OCI-M1 (cell line): ENCODE measurements around the gene BRSK1.

Source experiments
- DNase-seq: peaks from one replicate; lab custom pipeline; 2025; lab: John Stamatoyannopoulos, UW

The BRSK1 gene

GRCh38 chr19:55253842-55254624 lies 29.8 kb upstream of the BRSK1 start:
- no peak for DNase-seq

DNA sequence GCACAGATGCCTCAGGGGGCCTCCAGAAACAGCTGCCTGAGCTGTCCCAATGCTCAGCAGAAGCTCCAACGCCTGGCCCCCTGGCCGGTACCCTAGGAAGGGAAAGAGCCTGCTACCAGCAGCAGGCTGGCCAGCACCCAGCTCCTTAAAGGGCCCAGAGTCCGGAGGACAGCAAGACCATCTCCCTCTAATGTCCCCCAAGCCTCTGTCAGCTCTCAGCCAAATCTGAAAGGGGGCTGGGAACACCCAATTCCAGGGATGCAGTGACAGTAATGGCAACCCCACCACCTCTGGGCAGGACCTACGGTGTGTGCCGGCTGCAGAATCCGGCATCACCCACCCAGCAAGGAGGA lies 29.2 kb upstream of the BRSK1 start:
- no peak for DNase-seq

- no peak for DNase-seq
These were observed 28.0 kb upstream of the BRSK1 start for GRCh38 chr19:55255618-55256423.

GRCh38 chr19:55256562-55257460 lies 27.0 kb upstream of the BRSK1 start:
- DNase-seq, result peak; percentile 52

DNA sequence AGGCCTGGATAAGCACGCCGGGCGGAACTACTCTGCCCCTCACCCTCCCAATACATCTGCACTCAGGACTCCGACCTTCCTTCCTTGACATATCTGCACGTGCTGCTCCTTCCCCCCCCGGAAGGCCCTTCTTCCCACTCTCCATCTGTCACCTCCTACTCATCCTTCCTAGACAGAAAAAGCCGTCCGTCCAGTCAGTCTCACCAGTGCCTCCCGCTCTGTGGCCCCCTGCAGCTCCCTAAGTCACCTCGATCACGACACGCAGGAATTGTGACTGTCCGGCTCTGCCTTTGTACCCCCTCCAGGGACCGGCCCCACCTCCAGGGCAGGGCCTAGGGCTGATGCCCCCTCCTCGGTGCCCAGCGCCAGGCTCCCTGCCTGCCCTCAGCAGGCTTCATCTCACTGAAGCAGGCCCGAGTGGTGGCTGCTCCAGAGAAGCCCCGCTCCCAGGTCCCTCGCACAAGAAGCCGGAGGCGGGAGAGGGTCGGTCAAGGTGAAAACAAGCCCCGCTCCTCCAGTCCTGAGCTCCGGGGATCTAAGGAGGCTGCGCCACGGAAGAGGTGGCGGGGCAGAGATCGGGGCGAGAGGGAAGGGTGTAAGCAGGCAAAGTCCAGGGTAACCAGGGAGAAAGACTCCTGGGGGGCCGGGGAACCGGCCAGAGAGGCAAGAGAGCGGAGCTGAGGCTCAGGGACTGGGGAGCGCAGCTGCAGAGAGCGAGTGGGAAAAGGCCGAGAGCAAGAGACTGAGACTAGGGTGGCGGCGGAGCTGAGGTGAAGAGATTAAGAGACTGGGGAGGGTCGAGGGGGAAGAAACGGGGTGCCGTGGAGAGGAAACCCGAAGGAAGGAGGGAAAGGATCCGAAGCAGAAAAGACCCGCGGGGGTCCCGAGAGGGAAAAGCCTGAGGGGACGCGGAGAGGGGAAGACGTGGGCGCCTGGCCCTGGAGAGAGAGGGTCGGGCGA lies 26.1 kb upstream of the BRSK1 start:
- DNase-seq, result peak; percentile 52

DNA sequence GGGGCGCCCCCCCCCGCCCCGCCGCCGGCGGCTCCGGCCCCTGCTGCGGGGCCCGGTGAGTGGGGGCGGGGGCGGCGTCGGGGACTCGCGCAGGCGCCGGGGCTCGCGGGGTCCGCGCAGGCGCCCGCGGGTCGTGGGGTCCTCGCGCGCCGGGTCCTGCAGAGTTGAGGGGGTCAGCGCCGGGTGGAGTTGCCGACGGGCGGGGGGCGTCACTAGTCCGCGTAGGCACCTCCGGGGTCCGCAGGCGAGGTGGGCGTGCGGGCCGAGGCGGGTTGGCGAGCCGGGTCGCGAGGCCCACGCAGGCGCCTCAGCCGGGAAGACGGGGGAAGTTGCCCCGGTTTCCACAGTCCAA lies 25.3 kb upstream of the BRSK1 start:
- no peak for DNase-seq

DNA sequence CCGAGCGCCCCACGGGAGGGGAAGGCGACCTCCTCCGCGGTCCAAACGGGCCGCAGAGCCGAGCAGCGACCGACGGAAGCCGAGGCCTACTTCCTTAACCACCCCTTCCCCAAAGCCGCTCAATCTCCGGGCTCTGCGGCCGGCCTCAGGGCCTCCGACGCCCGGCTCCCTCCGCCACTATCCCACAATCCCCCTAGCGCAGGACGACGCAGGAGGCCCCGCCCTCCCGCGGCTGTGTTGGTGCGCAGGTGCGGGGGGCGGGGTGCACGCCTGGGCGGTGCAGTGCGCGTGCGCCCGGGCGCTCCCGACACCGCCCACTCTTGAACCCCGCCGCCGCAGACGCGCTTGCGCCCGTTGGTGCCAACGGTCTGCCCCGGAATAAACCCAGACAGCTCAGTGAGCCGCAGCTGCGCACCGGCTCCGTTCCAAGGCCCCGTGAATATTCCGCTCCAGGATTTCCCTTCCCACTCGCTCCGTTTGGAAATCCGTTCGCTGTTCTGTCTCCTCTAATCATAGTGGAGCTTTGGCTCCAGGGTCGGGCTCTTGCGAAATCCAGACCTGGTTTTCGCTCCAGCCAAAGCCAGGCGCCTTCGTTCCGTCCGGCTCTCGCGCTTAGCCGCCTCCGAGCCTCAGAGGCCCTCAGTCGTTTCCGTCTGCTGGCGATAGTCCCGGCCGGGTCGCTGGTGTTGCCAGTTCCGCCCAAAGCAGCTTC lies 24.8 kb upstream of the BRSK1 start, which contains the start of gene PPP6R1:
TSS of gene PPP6R1 (minus strand) at position 190 of the 712 bp plus-strand sequence. CDS start 11,914 bp downstream, outside the sequence.
- peak; percentile 100 for DNase-seq

DNA sequence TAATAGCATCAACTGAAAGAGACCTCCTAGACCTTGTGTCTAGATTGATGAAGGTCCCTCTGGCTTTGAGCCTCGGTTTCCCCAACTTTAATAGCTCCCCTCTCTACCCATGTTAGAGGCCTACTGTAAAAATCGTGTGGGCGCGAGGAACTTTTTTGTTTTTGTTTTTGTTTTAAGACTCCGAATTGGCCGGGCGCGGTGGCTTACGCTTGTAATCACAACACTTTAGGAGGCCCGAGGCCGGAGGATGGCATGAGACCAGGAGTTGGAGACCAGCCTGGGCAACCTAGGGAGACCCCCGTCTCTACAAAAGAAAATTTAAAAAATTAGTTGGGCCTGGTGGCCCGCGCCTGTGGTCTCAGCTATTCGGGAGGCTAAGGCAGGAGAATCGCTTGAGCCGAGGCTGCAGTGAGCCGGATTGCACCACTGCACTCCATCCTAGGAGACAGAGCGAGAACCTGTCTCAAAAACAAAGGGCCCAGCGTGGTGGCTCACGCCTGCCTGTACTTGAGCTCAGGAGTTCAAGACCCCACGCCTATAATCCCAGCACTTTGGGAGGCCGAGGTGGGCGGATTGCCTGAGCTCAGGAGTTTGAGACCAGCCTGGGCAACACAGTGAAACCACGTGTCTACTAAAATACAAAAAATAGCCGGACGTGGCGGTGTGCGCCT lies 24.1 kb upstream of the BRSK1 start:
- DNase-seq, result no peak

GRCh38 chr19:55261671-55262126 lies 22.1 kb upstream of the BRSK1 start:
- no peak for DNase-seq

DNA sequence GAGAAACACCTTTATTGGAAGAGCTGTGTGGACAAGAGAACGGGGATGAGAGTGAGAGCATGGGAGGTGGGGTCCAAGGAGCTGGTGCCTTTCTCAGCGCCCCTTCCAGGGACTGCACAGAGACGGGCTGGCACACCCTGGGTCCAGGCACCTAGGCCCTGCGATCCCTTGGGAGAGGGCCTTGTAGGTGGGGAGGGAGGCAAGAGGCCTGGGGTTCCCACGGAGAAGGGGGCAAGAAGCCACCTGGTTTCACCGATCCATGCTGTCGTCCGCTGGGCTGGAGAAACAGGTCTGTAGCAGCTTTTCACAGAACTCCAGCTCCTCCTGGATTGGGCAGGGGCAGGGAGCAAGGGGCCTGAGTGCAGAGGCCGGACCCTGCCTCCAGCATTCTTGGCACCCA lies 21.4 kb upstream of the BRSK1 start:
- DNase-seq, result no peak

DNA sequence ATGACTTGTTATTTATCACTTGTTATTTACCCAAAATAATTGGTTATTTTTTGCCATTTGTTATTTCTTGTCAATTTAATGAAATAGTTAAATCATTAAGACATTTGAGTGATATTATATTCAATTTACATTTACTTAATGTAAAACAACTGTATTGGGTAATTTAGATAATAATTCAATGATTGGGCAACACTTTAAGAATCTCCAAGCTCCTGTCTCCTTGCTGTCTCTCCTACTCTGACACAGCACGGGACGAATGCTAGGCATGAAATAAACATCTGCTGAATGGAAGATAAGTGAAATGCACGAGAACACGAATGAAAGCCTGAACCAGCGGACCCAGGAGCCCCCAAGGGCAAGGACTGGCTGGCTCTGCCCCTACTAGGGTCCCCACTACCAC lies 19.3 kb upstream of the BRSK1 start:
- DNase-seq, result no peak

GRCh38 chr19:55265173-55265572 lies 18.6 kb upstream of the BRSK1 start:
- no peak for DNase-seq

GRCh38 chr19:55265723-55266386 lies 17.9 kb upstream of the BRSK1 start:
- no peak for DNase-seq

- DNase-seq, result no peak
These were observed 17.4 kb upstream of the BRSK1 start for GRCh38 chr19:55266404-55266803.

- DNase-seq, result no peak
These were observed 17.0 kb upstream of the BRSK1 start for GRCh38 chr19:55266840-55267239.

DNA sequence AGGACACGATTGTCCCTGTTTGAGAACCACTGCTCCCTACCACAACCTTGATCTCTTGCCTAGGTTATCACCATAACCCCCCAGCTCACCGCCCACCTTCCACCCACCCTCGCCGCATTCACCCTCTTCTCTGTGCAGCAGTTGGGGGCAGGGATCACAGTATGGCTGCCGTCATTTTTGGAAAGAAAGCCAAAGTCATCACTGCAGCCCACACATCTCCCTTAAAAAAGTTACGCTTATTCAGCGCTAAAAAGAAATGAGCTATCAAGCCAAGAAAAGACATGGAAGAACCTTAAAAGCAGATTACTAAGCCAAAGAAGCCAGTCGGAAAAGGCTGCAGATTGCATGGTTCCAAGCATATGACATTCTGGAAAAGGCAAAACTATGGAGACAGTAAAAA lies 14.5 kb upstream of the BRSK1 start:
- DNase-seq, result no peak

GRCh38 chr19:55270172-55270942 lies 13.4 kb upstream of the BRSK1 start:
- DNase-seq, result no peak

- no peak for DNase-seq
These were observed 11.7 kb upstream of the BRSK1 start for GRCh38 chr19:55272142-55272541.
